WTC11 (cell line): Measurements from ENCODE around the gene RNF222. TPM values are rescaled to one million over a fixed set of nuclear protein-coding genes. Genes with fewer than 3 reads are reported as not detected.

Experiments used
- ATAC-seq: fragments of 200-7000 bp; cut with Tn5 transposase; 2 replicates; pipeline ENCODE4 v1.10.0; 2021; ENCODE audit warnings: mild to moderate bottlenecking, moderate library complexity
- CTCF ChIA-PET: fragments of 300-600 bp; sonication (Branson Sonifier 250); formaldehyde crosslinking; loops from one replicate; lab custom pipeline; 2021; ENCODE audit warnings: antibody characterized with exemption; lab: Charles Lee
- POLR2A ChIA-PET: fragments of 350-600 bp; sonication (Branson Sonifier 250); formaldehyde crosslinking; loops from one replicate; lab custom pipeline; 2021; ENCODE audit warnings: antibody characterized with exemption; lab: Charles Lee
- DNase-seq: peaks from one replicate; pipeline ENCODE4 v3.0.0; 2021; ENCODE audit warnings: low spot score
- H3K27ac Mint-ChIP-seq: 2 replicates; pipeline ENCODE4 v1.8.0; 2021; ENCODE audit warnings: mixed read lengths
- H3K27me3 Mint-ChIP-seq: 2 replicates; pipeline ENCODE4 v1.8.0; 2021; ENCODE audit warnings: low read depth, mild to moderate bottlenecking, moderate library complexity, mixed read lengths
- H3K36me3 Mint-ChIP-seq: 2 replicates; pipeline ENCODE4 v1.8.0; 2021; ENCODE audit warnings: mixed read lengths
- H3K4me1 Mint-ChIP-seq: 2 replicates; pipeline ENCODE4 v1.8.0; 2022; ENCODE audit warnings: mixed read lengths
- H3K4me3 Mint-ChIP-seq: 2 replicates; pipeline ENCODE4 v1.8.0; 2021; ENCODE audit warnings: mild to moderate bottlenecking, moderate library complexity, mixed read lengths
- H3K9me3 Mint-ChIP-seq: 2 replicates; pipeline ENCODE4 v1.8.0; 2021; ENCODE audit warnings: mixed read lengths
- CBFB ChIP-seq: sonication (generic); formaldehyde crosslinking; IDR thresholded peaks from 2 replicates; pipeline ENCODE4 v1.8.1; 2022; ENCODE audit warnings: mild to moderate bottlenecking, low read depth, missing genetic modification reagents
- E2F1 ChIP-seq: sonication (generic); formaldehyde crosslinking; IDR thresholded peaks from 2 replicates; pipeline ENCODE4 v1.8.0; 2022; ENCODE audit warnings: mild to moderate bottlenecking, missing genetic modification reagents
- ETV6 ChIP-seq: sonication (generic); formaldehyde crosslinking; IDR thresholded peaks from 2 replicates; pipeline ENCODE4 v1.8.1; 2022; ENCODE audit warnings: mild to moderate bottlenecking, missing genetic modification reagents
- FOXK1 ChIP-seq: sonication (generic); formaldehyde crosslinking; IDR thresholded peaks from 2 replicates; pipeline ENCODE4 v1.8.0; 2022; ENCODE audit warnings: mild to moderate bottlenecking, moderate library complexity, missing genetic modification reagents
- FOXP1 ChIP-seq: sonication (generic); formaldehyde crosslinking; IDR thresholded peaks from 2 replicates; pipeline ENCODE4 v1.8.0; 2022; ENCODE audit warnings: missing genetic modification reagents, mild to moderate bottlenecking, moderate library complexity, borderline replicate concordance
- GABPB1 ChIP-seq: sonication (generic); formaldehyde crosslinking; IDR thresholded peaks from 2 replicates; pipeline ENCODE4 v1.8.1; 2023; ENCODE audit warnings: mild to moderate bottlenecking, missing genetic modification reagents
- GRHL2 ChIP-seq: fragments of 250-450 bp; sonication (Bioruptor Pico); IDR thresholded peaks from 2 replicates; pipeline ENCODE4 v1.8.0; 2022; ENCODE audit warnings: mild to moderate bottlenecking, moderate library complexity; ENCODE audit not compliant: insufficient replicate concordance, severe bottlenecking
- KAT7 ChIP-seq: sonication (generic); formaldehyde crosslinking; IDR thresholded peaks from 2 replicates; pipeline ENCODE4 v1.8.1; 2023; ENCODE audit warnings: missing genetic modification reagents, mild to moderate bottlenecking, borderline replicate concordance
- MYBL2 ChIP-seq: sonication (generic); formaldehyde crosslinking; IDR thresholded peaks from 2 replicates; pipeline ENCODE4 v1.8.1; 2023; ENCODE audit warnings: mild to moderate bottlenecking, moderate library complexity, missing genetic modification reagents
- NFYB ChIP-seq: sonication (generic); formaldehyde crosslinking; conservative IDR thresholded peaks from 2 replicates; pipeline ENCODE4 v1.8.0; 2022; ENCODE audit warnings: low read depth, missing genetic modification reagents
- NR3C1 ChIP-seq: sonication (generic); formaldehyde crosslinking; conservative IDR thresholded peaks from 2 replicates; pipeline ENCODE4 v1.8.1; 2023; ENCODE audit warnings: low read depth, mild to moderate bottlenecking, missing genetic modification reagents
- SMAD3 ChIP-seq: sonication (generic); formaldehyde crosslinking; IDR thresholded peaks from 2 replicates; pipeline ENCODE4 v1.8.0; 2022; ENCODE audit warnings: missing genetic modification reagents, mild to moderate bottlenecking, borderline replicate concordance
- SMAD4 ChIP-seq: sonication (generic); formaldehyde crosslinking; IDR thresholded peaks from 2 replicates; pipeline ENCODE4 v1.8.0; 2022; ENCODE audit warnings: mild to moderate bottlenecking, missing genetic modification reagents
- SP1 ChIP-seq: sonication (generic); formaldehyde crosslinking; conservative IDR thresholded peaks from 2 replicates; pipeline ENCODE4 v1.8.1; 2022; ENCODE audit warnings: missing genetic modification reagents
- TEAD1 ChIP-seq: sonication (generic); formaldehyde crosslinking; IDR thresholded peaks from 2 replicates; pipeline ENCODE4 v1.8.0; 2022; ENCODE audit warnings: mild to moderate bottlenecking, missing genetic modification reagents
- total RNA-seq: library from RNA; stranded (reverse); gene quantifications from 3 replicates; pipeline ENCODE4 v1.2.3, GENCODE V29; 2021
- TF ChIP-seq, protein P1 (sequence below): sonication (generic); formaldehyde crosslinking; IDR thresholded peaks from 2 replicates; pipeline ENCODE4 v1.8.1; 2022; ENCODE audit warnings: mild to moderate bottlenecking, missing genetic modification reagents, moderate library complexity, borderline replicate concordance
- TF ChIP-seq, protein P2 (sequence below): sonication (generic); formaldehyde crosslinking; IDR thresholded peaks from 2 replicates; pipeline ENCODE4 v1.8.1; 2023; ENCODE audit warnings: mild to moderate bottlenecking, moderate library complexity, missing genetic modification reagents
- TF ChIP-seq, protein P3 (sequence below): sonication (generic); formaldehyde crosslinking; IDR thresholded peaks from 2 replicates; pipeline ENCODE4 v1.8.0; 2023; ENCODE audit warnings: missing genetic modification reagents
- TF ChIP-seq, protein P4 (sequence below): sonication (generic); formaldehyde crosslinking; IDR thresholded peaks from 2 replicates; pipeline ENCODE4 v1.8.0; 2023; ENCODE audit warnings: mild to moderate bottlenecking, missing genetic modification reagents
- TF ChIP-seq, protein P5 (sequence below): sonication (generic); formaldehyde crosslinking; IDR thresholded peaks from 2 replicates; pipeline ENCODE4 v1.8.1; 2022; ENCODE audit warnings: low read depth, mild to moderate bottlenecking, moderate library complexity, missing genetic modification reagents, borderline replicate concordance
- TF ChIP-seq, protein P6 (sequence below): sonication (generic); formaldehyde crosslinking; IDR thresholded peaks from 2 replicates; pipeline ENCODE4 v1.8.0; 2022; ENCODE audit warnings: mild to moderate bottlenecking, missing genetic modification reagents

Gene RNF222
- total RNA-seq, 1 experiment from 2014 or later, result not detected

DNA sequence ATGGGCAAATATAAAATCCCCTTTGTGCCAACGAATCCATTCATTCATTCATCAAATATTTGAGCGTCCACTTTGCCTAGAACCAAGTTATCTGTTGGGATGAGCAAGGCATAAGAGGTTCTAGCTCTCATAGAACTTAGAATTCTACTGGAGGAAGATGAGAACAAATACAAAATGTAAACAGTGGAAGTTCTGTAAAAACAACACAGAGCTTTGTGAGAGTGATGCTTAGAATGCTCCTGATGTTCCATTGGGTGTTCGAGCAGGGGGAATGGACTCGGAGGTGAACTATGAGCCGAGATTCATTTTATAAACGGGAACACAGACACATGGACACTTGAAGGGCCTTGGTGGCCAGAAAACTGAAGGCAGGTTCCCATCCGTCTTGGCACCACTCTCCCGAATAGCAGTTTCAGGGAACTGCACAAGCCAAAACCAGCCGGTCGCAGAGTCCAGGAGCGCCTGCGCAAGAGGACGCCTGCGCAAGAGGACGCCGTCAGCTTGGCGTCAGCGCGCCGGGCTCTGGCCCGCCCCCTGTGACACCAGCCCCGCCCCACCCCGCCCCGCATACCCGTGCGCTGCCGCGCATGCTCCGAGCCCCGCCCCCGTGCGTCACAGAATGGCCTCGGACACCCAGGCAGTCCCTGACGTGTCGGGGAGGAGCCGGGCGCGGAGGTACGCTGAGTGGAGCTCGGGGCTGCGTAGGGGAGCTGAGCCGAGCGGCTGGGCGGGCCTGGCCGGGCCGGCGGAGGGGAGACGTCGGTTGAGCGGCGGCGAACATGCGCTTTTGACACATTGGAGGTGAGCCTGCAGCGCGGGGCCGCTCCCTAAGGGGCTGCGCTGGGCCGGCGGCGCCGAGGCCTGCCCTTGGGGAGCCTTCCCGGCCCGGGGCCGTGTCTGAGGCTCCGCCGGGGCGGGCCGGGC, 37.9 kb upstream of the RNF222 start, which contains the start of gene NDEL1 (continued):
- 0 out of 2 replicates have a peak, but pooled peaks have one; percentile 11 for TF ChIP-seq ETV6 (CRISPR knock-in tag)
- 0 out of 2 replicates have a peak, but pooled peaks have one; percentile 23 for TF ChIP-seq SMAD3 (CRISPR knock-in tag)
- TF ChIP-seq NR3C1 (CRISPR knock-in tag), result no peak
- TF ChIP-seq, protein P1, sequence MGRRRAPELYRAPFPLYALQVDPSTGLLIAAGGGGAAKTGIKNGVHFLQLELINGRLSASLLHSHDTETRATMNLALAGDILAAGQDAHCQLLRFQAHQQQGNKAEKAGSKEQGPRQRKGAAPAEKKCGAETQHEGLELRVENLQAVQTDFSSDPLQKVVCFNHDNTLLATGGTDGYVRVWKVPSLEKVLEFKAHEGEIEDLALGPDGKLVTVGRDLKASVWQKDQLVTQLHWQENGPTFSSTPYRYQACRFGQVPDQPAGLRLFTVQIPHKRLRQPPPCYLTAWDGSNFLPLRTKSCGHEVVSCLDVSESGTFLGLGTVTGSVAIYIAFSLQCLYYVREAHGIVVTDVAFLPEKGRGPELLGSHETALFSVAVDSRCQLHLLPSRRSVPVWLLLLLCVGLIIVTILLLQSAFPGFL (CRISPR knock-in tag), result no peak
- TF ChIP-seq, protein P2, sequence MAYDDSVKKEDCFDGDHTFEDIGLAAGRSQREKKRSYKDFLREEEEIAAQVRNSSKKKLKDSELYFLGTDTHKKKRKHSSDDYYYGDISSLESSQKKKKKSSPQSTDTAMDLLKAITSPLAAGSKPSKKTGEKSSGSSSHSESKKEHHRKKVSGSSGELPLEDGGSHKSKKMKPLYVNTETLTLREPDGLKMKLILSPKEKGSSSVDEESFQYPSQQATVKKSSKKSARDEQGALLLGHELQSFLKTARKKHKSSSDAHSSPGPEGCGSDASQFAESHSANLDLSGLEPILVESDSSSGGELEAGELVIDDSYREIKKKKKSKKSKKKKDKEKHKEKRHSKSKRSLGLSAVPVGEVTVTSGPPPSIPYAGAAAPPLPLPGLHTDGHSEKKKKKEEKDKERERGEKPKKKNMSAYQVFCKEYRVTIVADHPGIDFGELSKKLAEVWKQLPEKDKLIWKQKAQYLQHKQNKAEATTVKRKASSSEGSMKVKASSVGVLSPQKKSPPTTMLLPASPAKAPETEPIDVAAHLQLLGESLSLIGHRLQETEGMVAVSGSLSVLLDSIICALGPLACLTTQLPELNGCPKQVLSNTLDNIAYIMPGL (CRISPR knock-in tag), result peak; percentile 92; the same call in 1 of the 2 replicates
- 0 out of 2 replicates have a peak, but pooled peaks have one; percentile 37 for TF ChIP-seq KAT7 (CRISPR knock-in tag)
- TF ChIP-seq FOXP1, result peak; percentile 46; the same call in 1 of the 2 replicates
- TF ChIP-seq GABPB1 (CRISPR knock-in tag), result 0 out of 2 replicates have a peak, but pooled peaks have one; percentile 19
- TF ChIP-seq, protein P3, sequence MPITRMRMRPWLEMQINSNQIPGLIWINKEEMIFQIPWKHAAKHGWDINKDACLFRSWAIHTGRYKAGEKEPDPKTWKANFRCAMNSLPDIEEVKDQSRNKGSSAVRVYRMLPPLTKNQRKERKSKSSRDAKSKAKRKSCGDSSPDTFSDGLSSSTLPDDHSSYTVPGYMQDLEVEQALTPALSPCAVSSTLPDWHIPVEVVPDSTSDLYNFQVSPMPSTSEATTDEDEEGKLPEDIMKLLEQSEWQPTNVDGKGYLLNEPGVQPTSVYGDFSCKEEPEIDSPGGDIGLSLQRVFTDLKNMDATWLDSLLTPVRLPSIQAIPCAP (CRISPR knock-in tag), result no peak
- TF ChIP-seq SP1 (CRISPR knock-in tag), result peak; percentile 77
- no peak for TF ChIP-seq NFYB (CRISPR knock-in tag)
- no peak for TF ChIP-seq E2F1 (CRISPR knock-in tag)

DNA sequence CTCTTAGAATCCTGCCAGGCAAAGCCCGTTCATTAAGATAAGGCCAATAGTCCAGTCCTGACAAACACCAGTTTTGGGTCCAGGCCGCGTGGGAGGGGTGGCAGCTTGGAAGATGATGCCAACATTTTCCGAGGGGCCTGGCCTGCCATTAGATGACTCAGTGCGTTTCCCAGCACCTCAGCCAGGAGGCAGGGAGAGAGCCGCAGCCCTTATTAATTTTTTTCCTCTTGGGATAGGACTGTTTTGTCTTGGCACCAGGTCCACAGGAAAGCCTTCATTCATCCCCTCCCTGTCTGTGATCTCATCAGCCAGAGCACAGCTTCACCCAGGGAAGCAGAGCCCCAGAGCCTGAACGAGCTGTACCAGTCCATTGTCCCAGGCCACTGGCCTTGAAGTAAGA, 33.3 kb upstream of the RNF222 start:
- Mint-ChIP-seq H3K9me3 (no peaks in the 10 kb centered on the region), H3K27me3 (no peaks in the 10 kb centered on the region; the same call in 1 of the 2 replicates), H3K4me1 (peaks cover 4% of the 10 kb centered on the region; the same call in 1 of the 2 replicates), H3K27ac (no peak overlapping the region), H3K36me3 (no peaks in the 10 kb centered on the region), H3K4me3 (no peak overlapping the region)
- DNase-seq, result no peak
- no peak for ATAC-seq
- TF ChIP-seq SMAD4, result no peak
- POLR2A ChIA-PET, result no interaction called here
- CTCF ChIA-PET, result interaction anchor here (0.6 to 1.6 kb wide), 3 partner anchors 21 to 142 kb away, joined by 3 to 8 read pairs (median 3); partner anchors contain the start of gene RANGRF

GRCh38 chr17:8426802-8427201, 29.2 kb upstream of the RNF222 start:
- H3K9me3 Mint-ChIP-seq, result no peaks in the 10 kb centered on the region
- ChIA-PET POLR2A (no interaction called here), CTCF (interaction anchor here (1.0 kb wide), 1 partner anchor 17 kb away, joined by 4 read pairs; no protein-coding TSS in a partner anchor)
- no peaks in the 10 kb centered on the region for H3K36me3 Mint-ChIP-seq
- H3K4me1 Mint-ChIP-seq, result no peaks in the 10 kb centered on the region
- DNase-seq (no peak), ATAC-seq (peak; percentile 44; the same call in 1 of the 2 replicates)
- H3K27ac Mint-ChIP-seq, result no peak overlapping the region
- H3K4me3 Mint-ChIP-seq, result no peak overlapping the region
- H3K27me3 Mint-ChIP-seq, result no peaks in the 10 kb centered on the region; the same call in 1 of the 2 replicates
- TF ChIP-seq TEAD1 (CRISPR knock-in tag) (no peak), NR3C1 (CRISPR knock-in tag) (no peak), GRHL2 (no peak), CBFB (CRISPR knock-in tag) (no peak), MYBL2 (no peak), FOXK1 (CRISPR knock-in tag) (no peak)
- TF ChIP-seq, protein P4, sequence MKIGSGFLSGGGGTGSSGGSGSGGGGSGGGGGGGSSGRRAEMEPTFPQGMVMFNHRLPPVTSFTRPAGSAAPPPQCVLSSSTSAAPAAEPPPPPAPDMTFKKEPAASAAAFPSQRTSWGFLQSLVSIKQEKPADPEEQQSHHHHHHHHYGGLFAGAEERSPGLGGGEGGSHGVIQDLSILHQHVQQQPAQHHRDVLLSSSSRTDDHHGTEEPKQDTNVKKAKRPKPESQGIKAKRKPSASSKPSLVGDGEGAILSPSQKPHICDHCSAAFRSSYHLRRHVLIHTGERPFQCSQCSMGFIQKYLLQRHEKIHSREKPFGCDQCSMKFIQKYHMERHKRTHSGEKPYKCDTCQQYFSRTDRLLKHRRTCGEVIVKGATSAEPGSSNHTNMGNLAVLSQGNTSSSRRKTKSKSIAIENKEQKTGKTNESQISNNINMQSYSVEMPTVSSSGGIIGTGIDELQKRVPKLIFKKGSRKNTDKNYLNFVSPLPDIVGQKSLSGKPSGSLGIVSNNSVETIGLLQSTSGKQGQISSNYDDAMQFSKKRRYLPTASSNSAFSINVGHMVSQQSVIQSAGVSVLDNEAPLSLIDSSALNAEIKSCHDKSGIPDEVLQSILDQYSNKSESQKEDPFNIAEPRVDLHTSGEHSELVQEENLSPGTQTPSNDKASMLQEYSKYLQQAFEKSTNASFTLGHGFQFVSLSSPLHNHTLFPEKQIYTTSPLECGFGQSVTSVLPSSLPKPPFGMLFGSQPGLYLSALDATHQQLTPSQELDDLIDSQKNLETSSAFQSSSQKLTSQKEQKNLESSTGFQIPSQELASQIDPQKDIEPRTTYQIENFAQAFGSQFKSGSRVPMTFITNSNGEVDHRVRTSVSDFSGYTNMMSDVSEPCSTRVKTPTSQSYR (CRISPR knock-in tag), result no peak
- TF ChIP-seq, protein P5, sequence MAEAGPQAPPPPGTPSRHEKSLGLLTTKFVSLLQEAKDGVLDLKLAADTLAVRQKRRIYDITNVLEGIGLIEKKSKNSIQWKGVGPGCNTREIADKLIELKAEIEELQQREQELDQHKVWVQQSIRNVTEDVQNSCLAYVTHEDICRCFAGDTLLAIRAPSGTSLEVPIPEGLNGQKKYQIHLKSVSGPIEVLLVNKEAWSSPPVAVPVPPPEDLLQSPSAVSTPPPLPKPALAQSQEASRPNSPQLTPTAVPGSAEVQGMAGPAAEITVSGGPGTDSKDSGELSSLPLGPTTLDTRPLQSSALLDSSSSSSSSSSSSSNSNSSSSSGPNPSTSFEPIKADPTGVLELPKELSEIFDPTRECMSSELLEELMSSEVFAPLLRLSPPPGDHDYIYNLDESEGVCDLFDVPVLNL (CRISPR knock-in tag), result no peak
- TF ChIP-seq, protein P3 (CRISPR knock-in tag), result no peak
- TF ChIP-seq, protein P6, sequence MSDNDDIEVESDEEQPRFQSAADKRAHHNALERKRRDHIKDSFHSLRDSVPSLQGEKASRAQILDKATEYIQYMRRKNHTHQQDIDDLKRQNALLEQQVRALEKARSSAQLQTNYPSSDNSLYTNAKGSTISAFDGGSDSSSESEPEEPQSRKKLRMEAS (CRISPR knock-in tag), result no peak
